NCI-H146 treated with DMSO at 0.1 percent for 48 hours (cell line): ENCODE results near the gene RHOV.

Experiments used
- DNase-seq: peaks from one replicate; lab custom pipeline; 2025; ENCODE audit not compliant: unreplicated experiment; lab: John Stamatoyannopoulos, UW

The RHOV gene, protein sequence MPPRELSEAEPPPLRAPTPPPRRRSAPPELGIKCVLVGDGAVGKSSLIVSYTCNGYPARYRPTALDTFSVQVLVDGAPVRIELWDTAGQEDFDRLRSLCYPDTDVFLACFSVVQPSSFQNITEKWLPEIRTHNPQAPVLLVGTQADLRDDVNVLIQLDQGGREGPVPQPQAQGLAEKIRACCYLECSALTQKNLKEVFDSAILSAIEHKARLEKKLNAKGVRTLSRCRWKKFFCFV

GRCh38 chr15:40873694-40874561 lies at the start of gene RHOV:
Gene RHOV, minus strand, starts transcription at chr15:40874234. Its CDS starts 95 bp downstream, at chr15:40874139.
- peak; percentile 54 for DNase-seq

- no peak for DNase-seq
Observed at GRCh38 chr15:40923551-40923950, 49.5 kb upstream of the RHOV start.

DNA sequence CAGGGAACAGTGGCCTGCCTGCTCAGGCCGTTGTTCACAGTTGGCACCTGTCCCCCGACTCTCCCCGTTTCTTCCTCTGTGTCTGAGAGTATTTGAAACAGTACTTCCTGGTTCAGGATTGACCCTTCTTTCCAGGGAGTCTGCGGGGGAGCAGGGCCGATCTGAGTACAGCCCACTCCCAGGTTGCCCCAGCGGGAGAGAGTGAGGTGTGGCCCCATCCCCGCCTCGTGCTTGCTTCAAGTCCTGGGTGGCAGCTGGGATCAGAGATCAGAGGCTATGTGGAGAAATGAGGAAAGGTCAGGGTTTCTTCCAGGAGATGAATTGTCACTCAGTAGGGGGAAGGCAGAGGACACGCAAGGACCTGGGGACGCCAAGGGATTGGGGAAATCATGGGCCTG lies 48.6 kb upstream of the RHOV start:
- DNase-seq, result no peak

GRCh38 chr15:40921949-40922607 lies 48.0 kb upstream of the RHOV start:
- DNase-seq, result no peak

DNA sequence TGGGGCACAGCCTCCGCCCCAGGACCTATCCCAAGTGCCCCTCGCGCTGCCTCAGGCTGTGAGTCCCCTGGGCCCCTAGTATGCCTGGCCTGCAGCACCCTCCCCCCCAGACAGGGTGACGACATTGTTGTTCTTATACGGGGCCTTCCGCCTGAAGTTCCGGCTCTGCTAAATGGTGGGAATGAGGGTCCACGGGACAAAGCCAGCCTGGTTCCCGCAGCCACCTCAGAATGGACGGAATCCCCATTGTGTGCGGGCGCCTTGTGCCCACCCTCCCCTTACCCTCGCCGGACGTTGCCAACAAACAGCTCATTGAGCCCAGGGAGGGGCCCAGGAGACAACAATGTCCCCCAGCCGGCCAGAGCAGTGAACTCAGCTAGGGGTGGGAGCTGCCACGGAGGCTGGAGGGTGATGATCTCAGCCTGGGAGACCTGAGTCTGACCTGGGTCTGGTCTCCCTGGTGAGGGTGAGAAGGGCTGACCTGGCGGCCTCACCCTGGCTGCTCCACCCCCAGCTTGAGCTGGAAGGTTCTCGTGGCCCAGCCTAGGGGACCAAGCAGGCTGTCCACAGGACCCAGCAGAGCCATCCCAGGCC lies 44.9 kb upstream of the RHOV start:
- no peak for DNase-seq

GRCh38 chr15:40918146-40918798 lies 44.2 kb upstream of the RHOV start:
- no peak for DNase-seq

- DNase-seq, result no peak
Observed at GRCh38 chr15:40917585-40917984, 43.6 kb upstream of the RHOV start.

DNA sequence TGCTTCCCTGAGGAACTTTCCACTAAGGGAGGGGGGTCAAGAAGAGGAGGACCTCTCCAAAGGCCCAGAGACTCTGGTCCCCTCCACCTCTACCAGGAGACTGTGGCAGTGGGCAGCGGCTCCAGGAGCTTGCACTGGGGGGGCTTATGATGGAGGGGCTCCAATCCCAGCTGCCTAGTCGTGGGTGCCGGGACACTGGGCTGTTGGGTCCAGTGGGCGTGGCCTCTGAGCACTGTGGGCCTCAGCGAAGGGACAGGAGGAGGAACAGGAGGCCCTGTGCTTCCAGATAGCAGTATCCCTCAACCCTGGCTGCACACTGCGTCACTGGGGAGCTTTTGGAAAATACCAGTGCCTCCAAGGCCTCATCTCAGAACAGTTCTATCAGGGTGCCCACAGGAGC lies 41.6 kb upstream of the RHOV start:
- DNase-seq, result no peak

DNA sequence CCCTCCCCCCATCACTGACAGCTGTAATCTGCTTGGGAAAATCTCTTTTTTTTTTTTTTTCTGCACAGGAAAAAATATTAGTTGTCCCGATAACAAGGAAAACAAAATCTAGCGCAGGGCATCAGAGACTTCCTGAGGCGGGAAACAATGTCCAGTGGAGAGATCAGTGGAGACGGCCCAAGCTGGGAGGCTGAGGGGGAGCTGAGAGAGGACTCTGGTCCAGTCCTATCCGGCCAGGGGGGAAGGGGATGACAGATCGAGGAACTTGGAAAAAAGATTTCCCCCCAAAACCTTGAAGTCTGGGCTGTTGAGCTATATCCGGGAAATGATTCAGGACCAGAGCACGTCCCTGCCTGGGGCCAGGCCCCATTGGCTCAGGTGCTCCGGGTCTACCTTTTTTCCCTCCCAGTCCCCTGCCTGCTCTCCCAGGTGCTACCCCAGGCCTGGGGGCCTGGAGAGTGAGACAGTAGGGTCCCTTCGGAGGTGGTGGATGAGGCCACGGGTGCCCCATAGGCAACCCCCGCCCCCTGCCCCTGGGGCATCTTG lies 41.2 kb upstream of the RHOV start:
- no peak for DNase-seq

DNA sequence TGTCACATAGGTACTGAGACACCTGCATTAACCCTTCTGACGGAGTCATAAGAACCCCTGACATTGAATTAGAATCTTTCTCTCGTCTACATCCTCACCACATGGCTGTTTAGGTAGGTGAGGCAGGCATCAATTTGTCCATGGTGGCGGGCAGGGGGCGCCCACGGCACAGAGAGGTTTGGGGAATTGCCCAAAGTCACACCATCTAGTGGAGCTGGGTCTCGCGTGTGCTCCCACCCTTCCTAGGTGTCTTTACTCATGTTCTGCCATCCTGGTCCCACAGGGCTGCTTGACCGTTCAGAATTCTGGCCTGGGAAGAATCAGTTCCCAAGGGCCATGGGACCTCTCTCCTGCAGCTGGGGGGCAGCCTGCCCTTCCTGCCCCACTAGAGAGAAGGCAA lies 40.5 kb upstream of the RHOV start:
- no peak for DNase-seq

DNA sequence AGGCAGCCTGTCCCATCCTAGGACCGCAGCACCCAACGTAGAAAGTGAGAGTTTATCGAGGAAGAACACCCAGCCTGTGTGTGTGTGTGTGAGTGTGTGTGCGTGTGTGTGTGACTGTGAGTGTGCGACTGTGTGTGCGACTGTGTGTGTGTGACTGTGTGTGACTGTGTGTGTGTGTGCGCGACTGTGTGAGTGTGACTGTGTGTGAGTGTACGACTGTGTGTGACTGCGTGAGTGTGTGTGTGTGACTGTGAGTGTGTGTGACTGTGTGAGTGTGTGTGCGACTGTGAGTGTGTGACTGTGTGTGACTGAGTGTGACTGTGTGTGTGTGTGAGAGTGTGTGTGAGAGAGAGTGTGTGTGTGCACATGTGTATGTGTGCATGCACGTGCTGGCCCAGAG lies 40.0 kb upstream of the RHOV start:
- DNase-seq, result no peak

DNA sequence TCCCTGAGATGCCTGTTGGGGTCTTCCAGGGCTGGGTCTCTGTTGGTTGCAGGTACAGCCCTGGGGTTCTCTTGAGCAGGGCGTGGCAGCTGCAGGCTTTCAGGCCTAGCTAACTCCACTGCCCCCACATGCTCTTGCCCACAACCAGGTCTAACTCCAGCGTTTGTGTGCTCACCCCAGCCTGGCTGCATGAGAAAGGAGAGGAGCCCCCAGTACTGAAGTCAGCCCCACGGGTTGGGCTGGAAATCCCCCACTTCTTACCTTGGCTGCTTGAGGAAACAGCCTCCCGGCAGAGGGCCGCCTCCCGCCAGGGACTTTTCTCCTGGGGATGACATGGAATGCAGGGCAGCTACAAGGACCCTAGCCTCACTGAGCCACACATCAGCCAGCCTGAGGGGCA lies 38.4 kb upstream of the RHOV start:
- DNase-seq, result no peak

DNA sequence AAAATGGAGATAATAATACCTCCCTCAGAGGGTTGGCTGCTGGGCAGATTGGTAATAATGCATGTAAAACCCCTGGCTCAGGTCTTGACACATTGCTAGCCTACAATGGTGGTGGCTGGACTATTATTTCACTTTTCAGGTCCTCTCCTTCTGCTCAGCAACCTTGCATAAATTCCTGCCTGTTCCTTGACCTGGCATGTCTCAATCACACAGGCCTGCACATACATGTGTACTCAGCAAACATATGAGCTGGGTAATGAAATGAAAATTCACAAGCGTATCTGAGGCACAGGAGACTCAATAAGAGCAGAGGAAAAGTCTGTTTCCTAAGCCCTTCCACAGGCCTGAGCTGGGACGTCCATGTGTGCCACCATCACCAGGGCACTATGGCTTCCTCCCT lies 37.7 kb upstream of the RHOV start:
- no peak for DNase-seq

GRCh38 chr15:40911141-40911540 lies 37.1 kb upstream of the RHOV start:
- no peak for DNase-seq

- DNase-seq, result no peak
Observed at GRCh38 chr15:40909662-40910630, 35.9 kb upstream of the RHOV start.

GRCh38 chr15:40908095-40908494 lies 34.1 kb upstream of the RHOV start:
- no peak for DNase-seq

DNA sequence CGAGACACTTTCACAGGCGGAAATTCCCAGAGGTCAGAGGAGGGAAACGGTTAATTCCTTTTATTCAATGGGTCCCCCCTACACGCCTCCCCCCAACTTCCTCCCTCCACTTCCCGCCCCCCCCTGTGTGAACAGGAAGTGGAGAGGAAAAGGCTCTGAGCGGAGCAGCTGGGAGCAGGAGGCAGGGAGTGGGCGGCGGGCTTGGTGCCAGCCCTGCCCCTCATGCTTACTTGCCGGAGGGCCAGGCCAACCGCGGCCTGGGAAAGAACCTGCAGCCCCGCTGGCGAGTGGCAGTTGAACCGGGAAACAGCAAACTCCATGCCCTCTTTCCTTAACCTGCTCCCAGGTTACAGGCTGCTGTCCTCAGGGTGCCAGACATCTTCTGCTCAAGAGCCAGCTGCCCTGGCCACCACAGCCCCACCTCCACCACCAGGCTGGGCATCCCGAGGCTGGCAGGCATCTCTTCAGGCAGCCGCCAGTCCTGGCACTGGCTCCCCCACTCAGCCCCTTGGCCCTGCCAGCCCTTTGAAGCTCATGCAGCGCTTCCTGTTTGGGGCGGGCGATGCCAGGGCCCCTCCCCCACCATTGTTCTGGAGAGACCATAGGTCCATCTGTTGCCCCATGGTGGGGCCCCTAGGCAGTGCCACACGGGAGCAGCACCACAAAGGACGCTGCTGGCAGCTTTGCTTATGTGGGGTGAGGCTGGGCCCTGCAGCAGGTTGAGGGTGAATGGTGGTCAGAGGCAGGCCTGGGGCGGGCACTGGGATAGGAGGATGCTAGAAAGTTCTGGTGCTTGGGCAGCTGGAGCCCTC lies 33.2 kb upstream of the RHOV start:
- DNase-seq, result no peak

GRCh38 chr15:40906091-40906990 lies 32.3 kb upstream of the RHOV start:
- DNase-seq, result peak; percentile 92
